ENCODE data around the gene ZNF573.
"Not testable (repeated sequence)": the region's sequence is repeated elsewhere in the genome, so short reads cannot be mapped to it uniquely, and the experiment has no call there.

Gene ZNF573

DNA sequence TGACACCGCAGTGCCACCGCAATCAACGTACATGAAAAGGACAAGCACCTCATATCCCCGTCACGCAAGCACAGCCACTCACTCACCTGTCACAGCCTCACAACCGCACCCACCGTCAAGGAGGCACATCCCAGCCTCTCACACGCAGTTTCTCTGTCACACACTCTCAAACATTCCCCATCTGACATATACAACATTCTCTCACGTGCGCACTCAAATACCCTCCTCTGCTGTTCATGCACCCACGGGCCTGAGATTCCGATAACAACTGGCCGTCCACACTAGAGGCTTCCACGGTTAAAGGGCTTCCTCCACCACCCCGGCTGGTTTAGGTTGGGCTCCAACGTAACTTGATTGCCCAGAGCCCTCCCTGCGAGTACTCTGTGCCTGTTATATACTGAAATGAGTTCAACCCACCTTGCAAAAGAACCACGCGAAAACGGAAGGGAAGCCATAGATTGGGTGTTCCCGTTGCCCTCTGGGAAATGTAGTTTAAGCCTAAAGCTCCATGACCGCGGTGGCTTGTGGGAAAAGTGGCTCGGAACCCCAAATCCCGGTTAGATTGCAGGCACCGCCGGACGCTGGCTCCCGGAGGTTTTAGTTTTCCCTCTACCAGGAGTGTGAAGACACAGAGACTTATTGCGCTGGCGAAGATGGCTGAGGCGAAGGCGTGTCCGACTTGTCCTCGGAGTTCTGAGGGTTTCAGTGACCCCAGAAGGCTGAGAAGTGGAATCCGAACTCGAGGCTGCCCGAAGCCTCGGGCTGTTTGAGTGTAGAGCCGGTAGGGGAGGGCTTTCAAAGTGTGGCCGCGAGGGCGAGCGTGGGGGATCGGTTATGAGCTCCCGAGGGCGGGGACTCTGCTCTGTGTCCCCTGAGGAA is at the start of gene ZNF573:
Gene ZNF573 (minus strand): TSS at position 460 of the 879 bp plus-strand sequence. CDS start 5,857 bp downstream, outside the sequence.
- peak within 1 kb of the TSS; percentile 99 for H3K4me3 Mint-ChIP-seq
- H3K27me3 Mint-ChIP-seq (ENCODE audit: low read depth): no peaks in the 10 kb centered on the region
- peaks cover 13% of the 10 kb centered on the region for H3K4me1 Mint-ChIP-seq (ENCODE audit: low read depth)
- peak within 1 kb of the TSS; percentile 93 for H3K27ac Mint-ChIP-seq
- peaks cover 20% of the 10 kb centered on the region for H3K36me3 Mint-ChIP-seq (ENCODE audit: low read depth)
- peaks cover 52% of the 10 kb centered on the region for H3K9me3 Mint-ChIP-seq

DNA sequence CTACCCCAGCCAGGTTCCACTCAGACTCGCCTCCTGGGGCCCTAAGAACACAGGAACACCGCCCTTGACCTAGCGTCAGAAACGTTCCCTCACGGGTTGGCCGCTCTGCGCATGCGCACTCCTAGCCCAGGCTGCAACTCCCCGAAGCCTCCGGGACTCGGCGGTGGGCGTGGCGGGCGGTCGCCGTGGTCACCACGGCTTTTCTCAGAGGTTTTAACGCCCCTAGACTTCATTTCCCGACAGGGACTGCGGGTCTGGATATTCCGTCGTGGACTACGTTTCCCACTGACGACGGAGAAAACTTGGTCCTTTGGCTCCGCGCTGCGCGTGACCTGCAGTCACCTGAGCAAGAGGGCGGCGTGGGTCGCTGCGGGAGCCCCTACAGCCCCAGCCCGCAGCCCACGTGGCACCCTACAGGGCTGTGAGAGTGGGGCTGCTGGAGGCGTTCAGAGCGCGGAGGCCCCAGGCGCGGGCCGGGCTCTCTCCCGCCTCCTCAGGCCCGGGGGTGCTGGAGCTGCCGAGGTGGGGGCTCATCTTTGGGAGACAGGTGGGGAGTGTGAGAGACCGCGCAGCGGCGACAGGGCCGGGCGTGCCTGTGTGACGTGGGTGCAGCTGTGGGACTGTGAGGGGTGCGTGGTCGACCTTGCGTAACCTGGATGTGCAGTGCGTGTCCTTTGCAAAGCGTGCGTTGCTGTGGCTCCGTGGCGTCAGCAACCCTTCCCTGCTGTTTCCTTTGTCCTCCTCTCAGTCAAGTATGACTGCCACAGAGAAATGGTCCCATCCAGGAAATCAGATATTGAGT is 38.0 kb upstream of the ZNF573 start:
- no peaks in the 10 kb centered on the region for H3K27me3 Mint-ChIP-seq (ENCODE audit: low read depth)
- no peaks in the 10 kb centered on the region for H3K4me1 Mint-ChIP-seq (ENCODE audit: low read depth)
- H3K27ac Mint-ChIP-seq: no peak overlapping the region
- H3K36me3 Mint-ChIP-seq (ENCODE audit: low read depth): peaks cover 6% of the 10 kb centered on the region
- H3K9me3 Mint-ChIP-seq: peaks cover 70% of the 10 kb centered on the region
- no peak overlapping the region for H3K4me3 Mint-ChIP-seq

DNA sequence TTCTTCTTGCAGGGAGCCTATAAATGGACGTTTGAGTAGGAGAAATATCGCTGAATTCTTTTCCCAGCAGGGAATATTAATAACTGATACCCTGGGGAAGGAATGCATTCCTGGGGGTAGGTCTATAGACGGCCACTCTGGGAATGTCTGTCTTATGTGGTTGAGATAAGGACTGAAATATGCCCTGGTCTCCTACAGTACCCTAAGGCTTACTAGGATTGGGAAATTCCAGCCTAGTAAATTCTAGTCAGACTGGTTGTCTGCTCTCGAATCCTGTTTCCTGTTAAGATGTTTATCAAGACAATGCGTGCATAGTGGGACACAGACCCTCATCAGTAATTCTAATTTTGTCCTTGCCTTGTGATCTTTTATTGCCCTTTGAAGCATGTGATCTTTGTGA is 36.2 kb upstream of the ZNF573 start:
- not testable (repeated sequence) for H3K27me3 Mint-ChIP-seq (ENCODE audit: low read depth); H3K4me3 Mint-ChIP-seq; H3K4me1 Mint-ChIP-seq (ENCODE audit: low read depth); H3K27ac Mint-ChIP-seq; H3K36me3 Mint-ChIP-seq (ENCODE audit: low read depth)
- H3K9me3 Mint-ChIP-seq: peaks cover 66% of the 10 kb centered on the region

DNA sequence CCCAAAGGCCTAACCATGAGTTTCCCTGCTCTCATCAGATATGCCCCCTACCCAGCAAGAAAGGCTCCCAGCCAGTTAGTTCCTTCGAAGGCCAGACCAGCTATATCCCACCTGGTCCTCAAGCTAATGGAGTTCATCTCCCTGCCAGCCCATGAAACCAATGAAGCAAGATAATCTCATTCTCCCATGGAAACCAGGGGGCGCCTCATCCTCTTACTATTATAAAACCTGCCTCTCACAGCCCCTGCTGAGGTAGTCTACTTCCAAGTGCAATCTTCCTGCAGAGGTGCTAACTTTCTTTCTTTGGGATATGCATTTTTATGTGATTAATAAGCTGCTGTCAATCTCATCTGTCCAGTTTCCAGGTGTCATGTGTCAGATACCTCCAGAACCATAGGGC is 34.0 kb upstream of the ZNF573 start:
- H3K27me3 Mint-ChIP-seq (ENCODE audit: low read depth): no peaks in the 10 kb centered on the region
- H3K36me3 Mint-ChIP-seq (ENCODE audit: low read depth): peaks cover 6% of the 10 kb centered on the region
- peaks cover 61% of the 10 kb centered on the region for H3K9me3 Mint-ChIP-seq
- H3K27ac Mint-ChIP-seq: no peak overlapping the region
- H3K4me1 Mint-ChIP-seq (ENCODE audit: low read depth): no peaks in the 10 kb centered on the region
- no peak overlapping the region for H3K4me3 Mint-ChIP-seq

DNA sequence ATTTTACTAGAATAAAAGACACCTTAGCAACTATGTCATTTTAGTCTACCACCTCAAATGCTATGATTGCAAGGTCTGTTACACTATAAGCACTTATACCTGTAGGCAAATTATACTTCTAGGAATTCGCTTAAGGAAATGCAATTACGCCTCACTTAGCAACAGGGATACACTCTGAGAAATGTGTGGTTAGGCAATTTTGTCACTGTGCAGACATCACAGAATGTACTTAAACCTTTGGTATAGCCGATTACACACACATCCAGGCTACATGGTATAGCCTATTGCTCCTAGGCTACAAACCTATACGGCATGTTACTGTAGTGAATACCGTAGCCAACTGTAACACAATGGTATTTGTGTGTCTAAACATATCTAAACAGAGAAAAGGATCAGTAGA is 30.0 kb upstream of the ZNF573 start:
- Mint-ChIP-seq H3K27me3 (ENCODE audit: low read depth) (no peaks in the 10 kb centered on the region), H3K36me3 (ENCODE audit: low read depth) (no peaks in the 10 kb centered on the region), H3K9me3 (peaks cover 60% of the 10 kb centered on the region), H3K27ac (no peak overlapping the region), H3K4me1 (ENCODE audit: low read depth) (no peaks in the 10 kb centered on the region), H3K4me3 (no peak overlapping the region)

DNA sequence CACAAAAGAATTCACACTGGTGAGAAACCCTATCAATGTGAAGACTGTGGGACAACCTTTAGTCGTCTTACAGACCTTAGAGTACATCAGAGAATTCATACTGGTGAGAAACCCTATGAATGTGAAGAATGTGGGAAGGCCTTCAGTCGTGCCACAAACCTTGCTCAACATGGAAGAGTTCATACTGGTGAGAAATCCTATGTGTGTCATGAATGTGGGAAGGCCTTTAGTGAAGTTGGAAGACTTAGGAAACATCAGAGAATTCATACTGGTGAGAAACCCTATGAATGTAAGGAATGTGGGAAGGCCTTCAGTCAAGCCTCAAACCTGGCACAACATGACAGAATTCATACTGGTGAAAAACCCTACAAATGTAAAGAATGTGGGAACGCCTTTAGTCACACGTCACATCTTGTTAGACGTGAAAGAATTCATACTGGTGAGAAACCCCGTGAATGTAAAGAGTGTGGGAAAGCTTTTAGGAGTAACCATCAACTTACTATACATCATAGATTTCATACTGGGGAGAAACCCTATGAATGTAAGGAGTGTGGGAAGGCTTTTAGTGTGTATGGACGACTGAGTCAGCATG is 24.0 kb upstream of the ZNF573 start:
- Mint-ChIP-seq H3K4me1 (ENCODE audit: low read depth) (no peaks in the 10 kb centered on the region), H3K36me3 (ENCODE audit: low read depth) (peaks cover 5% of the 10 kb centered on the region), H3K27ac (no peak overlapping the region), H3K4me3 (no peak overlapping the region), H3K9me3 (peaks cover 73% of the 10 kb centered on the region), H3K27me3 (ENCODE audit: low read depth) (no peaks in the 10 kb centered on the region)

DNA sequence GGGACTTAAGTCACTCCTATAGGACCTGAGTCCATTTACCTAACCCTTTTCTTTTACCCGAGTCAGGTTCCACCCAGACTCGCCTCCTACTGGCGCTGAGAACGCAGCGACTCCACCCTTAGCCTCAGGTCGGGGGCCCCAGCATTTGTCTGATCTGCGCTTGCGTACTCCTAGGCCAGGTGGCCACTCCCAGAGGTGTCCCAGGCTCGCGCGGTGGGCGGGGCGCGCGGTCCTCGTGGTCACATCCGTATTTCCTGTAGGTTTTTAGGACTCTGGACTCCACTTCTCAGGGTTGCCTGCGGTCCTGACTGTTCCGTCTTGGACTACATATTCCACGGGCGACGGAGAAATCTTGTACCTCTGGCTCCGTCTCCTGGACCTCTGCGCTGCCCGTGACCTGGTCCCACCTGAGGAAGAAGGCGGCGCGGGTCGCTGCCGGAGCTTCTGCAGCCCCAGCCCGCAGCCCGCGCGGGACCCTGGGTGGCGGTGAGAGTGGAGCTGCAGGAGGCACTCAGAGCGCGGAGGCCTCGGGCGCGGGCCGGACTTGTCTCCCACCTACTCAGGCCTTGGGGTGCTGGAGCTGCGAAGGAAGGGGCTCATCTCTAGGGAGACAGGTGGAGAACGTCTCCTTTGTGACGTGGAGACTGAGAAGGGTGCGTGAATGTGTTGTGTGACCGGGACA is 11.0 kb upstream of the ZNF573 start:
- H3K9me3 Mint-ChIP-seq: peaks cover 60% of the 10 kb centered on the region

DNA sequence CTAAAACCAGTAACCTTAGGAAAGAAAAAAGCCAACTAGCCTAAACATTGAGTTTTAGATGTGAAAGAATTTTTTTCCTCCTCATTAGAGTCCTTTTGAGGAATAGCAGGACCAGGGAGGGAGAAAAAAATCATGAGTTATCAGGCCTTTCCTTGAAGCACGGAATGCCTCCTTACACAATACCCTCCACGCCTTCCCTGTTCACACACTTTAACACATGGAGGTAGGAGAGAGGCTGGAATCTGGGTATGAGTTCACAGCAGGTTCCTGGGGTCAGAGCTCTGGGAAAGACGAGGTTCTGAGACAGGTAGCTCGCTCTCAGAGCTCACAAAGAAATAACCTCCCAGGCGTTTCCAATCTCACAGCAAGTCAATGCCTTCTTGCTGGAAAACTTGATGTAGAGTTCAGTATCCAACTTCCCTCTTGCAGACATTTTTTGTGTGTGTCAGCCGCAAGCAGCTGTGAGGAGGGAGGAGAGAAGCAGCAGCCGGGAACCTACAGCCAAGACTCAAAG is 716 bp downstream of the ZNF573 start:
- Mint-ChIP-seq H3K27me3 (ENCODE audit: low read depth) (no peaks in the 10 kb centered on the region), H3K4me3 (peak overlapping the region; percentile 99), H3K9me3 (peaks cover 55% of the 10 kb centered on the region), H3K27ac (peak overlapping the region; percentile 93), H3K4me1 (ENCODE audit: low read depth) (peaks cover 13% of the 10 kb centered on the region), H3K36me3 (ENCODE audit: low read depth) (peaks cover 22% of the 10 kb centered on the region)

More for the DNA sequence above, 11.0 kb upstream of the ZNF573 start:
- H3K36me3 Mint-ChIP-seq (ENCODE audit: low read depth): no peaks in the 10 kb centered on the region
- H3K4me1 Mint-ChIP-seq (ENCODE audit: low read depth): no peaks in the 10 kb centered on the region
- no peak overlapping the region for H3K4me3 Mint-ChIP-seq
- no peak overlapping the region for H3K27ac Mint-ChIP-seq
- no peaks in the 10 kb centered on the region for H3K27me3 Mint-ChIP-seq (ENCODE audit: low read depth)

DNA sequence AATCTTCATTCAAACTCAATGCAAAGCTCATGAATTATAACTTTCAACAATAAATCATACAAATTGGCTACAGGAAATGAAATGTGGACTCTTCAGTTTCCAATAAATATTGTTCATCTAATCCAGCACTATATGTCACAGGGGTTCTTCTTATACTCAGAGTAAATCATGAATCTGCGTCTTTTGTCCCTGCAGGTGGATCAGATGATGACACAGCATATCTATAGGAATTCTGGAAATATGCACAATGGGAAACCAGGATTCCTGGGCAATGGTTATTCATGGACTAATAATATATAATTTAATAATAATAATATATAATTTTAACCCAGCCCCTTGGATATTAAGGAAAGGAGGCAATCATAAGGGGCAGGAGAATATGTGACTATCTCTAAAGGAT is 8.4 kb downstream of the ZNF573 start:
- Mint-ChIP-seq H3K4me3 (no peak overlapping the region), H3K27me3 (ENCODE audit: low read depth) (no peaks in the 10 kb centered on the region)

DNA sequence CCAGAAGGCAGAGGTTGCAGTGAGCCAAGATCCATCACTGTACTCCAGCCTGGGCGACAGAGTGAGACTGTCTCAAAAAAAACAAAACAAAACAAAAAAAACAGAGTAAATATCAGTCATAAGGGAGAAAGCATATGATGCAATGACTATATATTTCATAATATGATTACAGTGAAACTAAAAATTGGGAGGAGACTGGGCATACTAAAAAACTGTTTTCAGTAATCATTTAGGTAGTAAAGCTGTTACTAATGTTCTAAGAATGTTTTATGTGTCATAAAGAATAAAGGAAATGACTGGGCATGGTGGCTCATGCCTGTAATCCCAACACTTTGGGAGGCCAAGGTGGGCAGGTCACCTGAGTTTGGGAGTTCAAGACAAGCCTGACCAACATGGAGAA is 15.9 kb downstream of the ZNF573 start:
- Mint-ChIP-seq H3K27ac (no peak overlapping the region), H3K4me1 (ENCODE audit: low read depth) (no peaks in the 10 kb centered on the region), H3K27me3 (ENCODE audit: low read depth) (no peaks in the 10 kb centered on the region), H3K4me3 (no peak overlapping the region), H3K36me3 (ENCODE audit: low read depth) (peaks cover 32% of the 10 kb centered on the region), H3K9me3 (peaks cover 42% of the 10 kb centered on the region)

More for the DNA sequence above, 8.4 kb downstream of the ZNF573 start:
- Mint-ChIP-seq H3K9me3 (peaks cover 54% of the 10 kb centered on the region), H3K27ac (no peak overlapping the region), H3K4me1 (ENCODE audit: low read depth) (no peaks in the 10 kb centered on the region), H3K36me3 (ENCODE audit: low read depth) (peaks cover 51% of the 10 kb centered on the region)

DNA sequence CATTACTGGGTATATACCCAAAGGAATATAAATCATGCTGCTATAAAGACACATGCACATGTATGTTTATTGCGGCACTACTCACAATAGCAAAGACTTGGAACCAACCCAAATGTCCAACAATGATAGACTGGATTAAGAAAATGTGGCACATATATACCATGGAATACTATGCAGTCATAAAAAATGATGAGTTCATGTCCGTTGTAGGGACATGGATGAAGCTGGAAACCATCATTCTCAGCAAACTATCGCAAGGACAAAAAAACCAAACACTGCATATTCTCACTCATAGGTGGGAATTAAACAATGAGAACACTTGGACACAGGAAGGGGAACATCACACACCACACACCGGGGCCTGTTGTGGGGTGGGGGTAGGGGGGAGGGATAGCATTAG is 21.7 kb downstream of the ZNF573 start:
- H3K4me3 Mint-ChIP-seq; H3K27me3 Mint-ChIP-seq (ENCODE audit: low read depth); H3K4me1 Mint-ChIP-seq (ENCODE audit: low read depth); H3K27ac Mint-ChIP-seq: not testable (repeated sequence)
- Mint-ChIP-seq H3K9me3 (peaks cover 50% of the 10 kb centered on the region), H3K36me3 (ENCODE audit: low read depth) (peaks cover 17% of the 10 kb centered on the region)

DNA sequence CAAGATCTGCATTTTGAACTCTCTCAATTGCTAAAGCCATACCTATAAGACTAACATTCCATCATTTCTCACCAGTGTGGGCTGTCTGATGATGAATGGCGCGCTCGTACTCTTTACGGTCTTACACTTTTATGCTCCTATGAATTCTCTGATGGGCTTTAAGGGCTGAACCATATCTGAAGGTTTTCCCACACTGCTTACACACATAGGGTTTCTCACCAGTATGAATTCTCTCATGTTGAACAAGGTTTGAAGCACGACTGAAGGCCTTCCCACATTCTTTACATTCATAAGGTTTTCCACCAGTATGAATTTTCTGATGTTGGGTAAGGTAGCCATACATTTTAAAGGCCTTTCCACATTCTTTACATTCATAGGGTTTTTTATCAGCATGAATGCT is 41.0 kb downstream of the ZNF573 start:
- H3K9me3 Mint-ChIP-seq: peaks cover 75% of the 10 kb centered on the region
- no peak overlapping the region for H3K27ac Mint-ChIP-seq
- no peaks in the 10 kb centered on the region for H3K4me1 Mint-ChIP-seq (ENCODE audit: low read depth)
- no peak overlapping the region for H3K4me3 Mint-ChIP-seq
- H3K27me3 Mint-ChIP-seq (ENCODE audit: low read depth): no peaks in the 10 kb centered on the region
- H3K36me3 Mint-ChIP-seq (ENCODE audit: low read depth): peaks cover 22% of the 10 kb centered on the region

DNA sequence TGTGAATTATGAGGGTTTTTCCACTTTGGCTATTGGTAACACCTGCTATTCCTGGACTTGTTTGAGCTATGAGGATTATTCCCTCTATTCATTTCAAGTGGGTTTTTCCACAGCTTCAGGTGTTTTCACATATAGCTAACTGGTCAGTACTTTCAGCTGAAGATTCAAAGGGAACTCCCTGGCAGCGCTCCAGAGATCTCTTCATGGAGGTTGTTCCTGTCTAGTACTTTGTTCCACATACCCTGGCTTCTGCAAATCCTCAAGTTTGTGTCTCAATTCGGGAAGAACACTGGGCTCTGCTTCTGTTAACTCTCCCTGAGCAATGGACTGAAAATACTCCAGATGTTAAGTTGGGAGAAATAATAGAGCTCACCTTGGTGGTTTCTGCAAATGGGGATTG is 54.2 kb downstream of the ZNF573 start:
- Mint-ChIP-seq H3K27ac (no peak overlapping the region), H3K9me3 (peaks cover 42% of the 10 kb centered on the region), H3K4me1 (ENCODE audit: low read depth) (no peaks in the 10 kb centered on the region), H3K27me3 (ENCODE audit: low read depth) (no peaks in the 10 kb centered on the region), H3K4me3 (no peak overlapping the region), H3K36me3 (ENCODE audit: low read depth) (no peaks in the 10 kb centered on the region)

DNA sequence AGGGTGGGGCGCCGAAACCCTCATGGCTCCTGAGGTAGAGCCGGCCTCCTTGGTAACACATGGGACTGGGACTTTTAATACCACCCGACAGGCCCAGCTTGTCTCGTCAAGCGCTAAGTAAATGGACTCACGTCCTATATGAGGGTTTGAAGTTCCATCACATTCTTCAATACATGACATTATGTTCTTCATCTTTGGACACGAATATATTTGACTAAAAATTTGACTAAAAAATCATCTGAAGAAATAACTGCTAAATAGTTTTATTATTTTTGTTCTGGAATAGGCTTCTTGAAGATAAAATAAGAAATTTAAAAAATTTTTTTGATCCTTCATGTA is 59.5 kb downstream of the ZNF573 start:
- Mint-ChIP-seq H3K27ac (peak overlapping the region; percentile 67), H3K27me3 (ENCODE audit: low read depth) (no peaks in the 10 kb centered on the region), H3K9me3 (peaks cover 49% of the 10 kb centered on the region), H3K36me3 (ENCODE audit: low read depth) (peaks cover 9% of the 10 kb centered on the region), H3K4me3 (peak overlapping the region; percentile 83), H3K4me1 (ENCODE audit: low read depth) (peaks cover 7% of the 10 kb centered on the region)
